WI38 (cell line): ENCODE measurements around the gene CSNK1G3.

Source experiments
- H3K4me3 ChIP-seq: 2 replicates; pipeline ENCODE4 v1.5.1; 2011; ENCODE audit warnings: low read depth, mild to moderate bottlenecking, control low read depth, low read length
- TF ChIP-seq, protein P1 (sequence below): IDR thresholded peaks from 2 replicates; pipeline ENCODE4 v1.5.1; 2012; ENCODE audit warnings: low read depth, mild to moderate bottlenecking, control low read depth, low read length

Gene CSNK1G3

DNA sequence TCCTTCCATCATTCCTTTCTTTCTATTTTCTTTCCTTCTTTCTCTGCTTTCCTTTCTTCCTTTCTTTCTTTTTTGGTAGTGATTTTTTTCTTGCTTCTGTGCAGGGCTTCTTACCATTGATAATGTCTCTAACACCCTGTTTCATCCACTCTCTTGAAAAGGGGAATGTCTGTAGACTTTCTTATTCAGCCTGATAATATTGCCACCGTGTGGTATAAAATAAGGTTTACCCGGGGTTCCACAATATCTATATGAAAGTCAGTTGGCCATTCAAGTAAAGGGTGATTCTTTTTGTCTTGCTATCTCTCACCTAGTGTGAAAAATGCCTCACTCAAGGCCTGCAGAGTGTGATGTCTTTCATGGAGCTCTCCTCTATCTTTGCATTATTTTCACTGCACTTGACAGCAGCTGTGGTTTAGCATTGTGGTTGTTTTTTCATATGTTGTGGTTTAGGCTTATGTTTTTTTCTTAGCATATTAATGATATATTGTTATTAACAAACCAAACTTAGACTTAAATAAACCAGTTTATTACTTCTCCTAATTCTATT, 153.9 kb downstream of the CSNK1G3 start:
- H3K4me3 ChIP-seq = no peak overlapping the region
- TF ChIP-seq, protein P1, sequence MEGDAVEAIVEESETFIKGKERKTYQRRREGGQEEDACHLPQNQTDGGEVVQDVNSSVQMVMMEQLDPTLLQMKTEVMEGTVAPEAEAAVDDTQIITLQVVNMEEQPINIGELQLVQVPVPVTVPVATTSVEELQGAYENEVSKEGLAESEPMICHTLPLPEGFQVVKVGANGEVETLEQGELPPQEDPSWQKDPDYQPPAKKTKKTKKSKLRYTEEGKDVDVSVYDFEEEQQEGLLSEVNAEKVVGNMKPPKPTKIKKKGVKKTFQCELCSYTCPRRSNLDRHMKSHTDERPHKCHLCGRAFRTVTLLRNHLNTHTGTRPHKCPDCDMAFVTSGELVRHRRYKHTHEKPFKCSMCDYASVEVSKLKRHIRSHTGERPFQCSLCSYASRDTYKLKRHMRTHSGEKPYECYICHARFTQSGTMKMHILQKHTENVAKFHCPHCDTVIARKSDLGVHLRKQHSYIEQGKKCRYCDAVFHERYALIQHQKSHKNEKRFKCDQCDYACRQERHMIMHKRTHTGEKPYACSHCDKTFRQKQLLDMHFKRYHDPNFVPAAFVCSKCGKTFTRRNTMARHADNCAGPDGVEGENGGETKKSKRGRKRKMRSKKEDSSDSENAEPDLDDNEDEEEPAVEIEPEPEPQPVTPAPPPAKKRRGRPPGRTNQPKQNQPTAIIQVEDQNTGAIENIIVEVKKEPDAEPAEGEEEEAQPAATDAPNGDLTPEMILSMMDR = no peak
